BLaER1 (cell line): Measurements from ENCODE around the gene CPNE5.
"Not testable (repeated sequence)": the region's sequence is repeated elsewhere in the genome, so short reads cannot be mapped to it uniquely, and the experiment has no call there.

Experiments
- H3K27ac ChIP-seq: shearing (Covaris generic); formaldehyde crosslinking; 2 replicates; pipeline ENCODE4 v1.8.1; 2022
- H3K27me3 ChIP-seq: shearing (Covaris generic); formaldehyde crosslinking; 2 replicates; pipeline ENCODE4 v1.8.1; 2022
- H3K36me3 ChIP-seq: shearing (Covaris generic); formaldehyde crosslinking; 2 replicates; pipeline ENCODE4 v1.8.1; 2022
- H3K4me1 ChIP-seq: shearing (Covaris generic); formaldehyde crosslinking; 2 replicates; pipeline ENCODE4 v1.8.1; 2022
- H3K4me2 ChIP-seq: shearing (Covaris generic); formaldehyde crosslinking; 2 replicates; pipeline ENCODE4 v1.8.1; 2022
- H3K4me3 ChIP-seq: shearing (Covaris generic); formaldehyde crosslinking; 2 replicates; pipeline ENCODE4 v1.8.1; 2022
- H3K9ac ChIP-seq: shearing (Covaris generic); formaldehyde crosslinking; 2 replicates; pipeline ENCODE4 v1.8.1; 2022
- H3K9me3 ChIP-seq: shearing (Covaris generic); formaldehyde crosslinking; 2 replicates; pipeline ENCODE4 v1.8.1; 2022
- H4K20me1 ChIP-seq: shearing (Covaris generic); formaldehyde crosslinking; 2 replicates; pipeline ENCODE4 v1.8.1; 2022
- Cebpa-rat ChIP-seq: shearing (Covaris generic); IDR thresholded peaks from 2 replicates; pipeline ENCODE4 v1.8.1; 2022

The CPNE5 gene

DNA sequence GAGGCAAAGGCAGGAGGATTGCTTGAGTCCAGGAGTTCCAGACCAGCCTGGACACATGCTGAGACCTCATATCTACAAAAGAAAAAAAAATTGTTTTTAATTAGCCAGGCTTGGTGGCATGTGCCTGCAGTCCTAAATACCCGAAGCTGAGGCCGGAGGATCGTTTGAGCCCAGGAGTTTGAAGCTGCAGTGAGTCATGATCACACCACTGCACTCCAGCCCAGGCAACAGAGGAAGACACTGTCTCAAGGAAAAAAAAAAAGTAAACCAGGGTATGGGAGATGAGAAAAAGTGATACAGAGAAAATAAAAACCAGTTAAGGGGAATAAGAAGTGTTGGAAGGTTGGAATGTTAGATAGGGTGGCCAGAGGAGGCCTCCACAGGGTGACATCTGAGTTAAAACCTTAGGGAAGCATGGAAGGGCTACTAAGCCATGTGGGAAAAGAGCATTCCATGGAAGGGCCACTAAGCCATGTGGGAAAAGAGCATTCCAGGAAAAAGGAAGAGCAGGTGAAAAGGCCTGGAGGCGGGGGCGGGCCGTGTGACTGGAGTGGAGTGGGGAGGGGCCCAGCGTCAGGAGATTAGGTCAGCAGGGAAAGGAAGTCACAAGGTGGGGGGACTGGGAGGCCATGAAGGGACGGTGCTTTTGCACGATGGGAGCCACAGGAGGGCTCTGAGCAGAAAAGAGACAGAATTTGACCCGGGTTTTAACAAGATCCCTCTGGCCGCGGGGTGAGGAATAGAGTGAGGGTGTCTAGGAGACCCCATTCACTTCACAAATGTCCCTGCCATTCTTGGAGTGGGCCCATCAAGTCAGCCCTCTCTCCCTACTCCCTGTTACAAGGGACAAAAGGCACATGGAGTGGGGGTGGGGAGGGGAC lies 18.3 kb downstream of the CPNE5 start:
- Histone ChIP-seq H3K4me3 (no peak overlapping the region), H3K4me1 (peaks cover 43% of the 10 kb centered on the region), H3K27me3 (no peaks in the 10 kb centered on the region), H3K9ac (no peak overlapping the region), H3K4me2 (peak overlapping the region; percentile 59), H3K36me3 (no peaks in the 10 kb centered on the region), H3K9me3 (no peaks in the 10 kb centered on the region), H3K27ac (no peak overlapping the region), H4K20me1 (no peaks in the 10 kb centered on the region)
- TF ChIP-seq Cebpa-rat: no peak

- TF ChIP-seq Cebpa-rat: no peak
- no peak overlapping the region for H3K9ac ChIP-seq
- no peaks in the 10 kb centered on the region for H3K27me3 ChIP-seq
- H4K20me1 ChIP-seq: no peaks in the 10 kb centered on the region
- peaks cover 26% of the 10 kb centered on the region for H3K4me1 ChIP-seq
- no peak overlapping the region for H3K4me3 ChIP-seq
- no peaks in the 10 kb centered on the region for H3K9me3 ChIP-seq
- no peak overlapping the region for H3K4me2 ChIP-seq
- H3K36me3 ChIP-seq: no peaks in the 10 kb centered on the region
- H3K27ac ChIP-seq: no peak overlapping the region
Measured at GRCh38 chr6:36818756-36819155, 20.5 kb downstream of the CPNE5 start.

- no peak overlapping the region for H3K4me3 ChIP-seq
- peaks cover 17% of the 10 kb centered on the region for H3K4me1 ChIP-seq
- H3K27ac ChIP-seq: no peak overlapping the region
- no peaks in the 10 kb centered on the region for H3K9me3 ChIP-seq
- no peak for TF ChIP-seq Cebpa-rat
- no peaks in the 10 kb centered on the region for H3K36me3 ChIP-seq
- H3K9ac ChIP-seq: no peak overlapping the region
- no peaks in the 10 kb centered on the region for H4K20me1 ChIP-seq
- H3K27me3 ChIP-seq: no peaks in the 10 kb centered on the region
- H3K4me2 ChIP-seq: no peak overlapping the region
Measured at GRCh38 chr6:36817847-36818246, 21.4 kb downstream of the CPNE5 start.

GRCh38 chr6:36817176-36817817 lies 21.9 kb downstream of the CPNE5 start:
- Histone ChIP-seq H3K4me1 (peaks cover 11% of the 10 kb centered on the region), H4K20me1 (no peaks in the 10 kb centered on the region), H3K4me3 (no peak overlapping the region), H3K9ac (no peak overlapping the region), H3K4me2 (no peak overlapping the region), H3K27ac (no peak overlapping the region), H3K36me3 (no peaks in the 10 kb centered on the region), H3K9me3 (no peaks in the 10 kb centered on the region), H3K27me3 (no peaks in the 10 kb centered on the region)
- TF ChIP-seq Cebpa-rat: no peak

GRCh38 chr6:36815962-36816735 lies 23.1 kb downstream of the CPNE5 start:
- no peaks in the 10 kb centered on the region for H3K9me3 ChIP-seq
- H3K4me3 ChIP-seq: no peak overlapping the region
- no peak for TF ChIP-seq Cebpa-rat
- no peaks in the 10 kb centered on the region for H3K27me3 ChIP-seq
- H3K36me3 ChIP-seq: no peaks in the 10 kb centered on the region
- H3K9ac ChIP-seq: no peak overlapping the region
- no peak overlapping the region for H3K4me2 ChIP-seq
- no peaks in the 10 kb centered on the region for H4K20me1 ChIP-seq
- no peaks in the 10 kb centered on the region for H3K4me1 ChIP-seq
- no peak overlapping the region for H3K27ac ChIP-seq

DNA sequence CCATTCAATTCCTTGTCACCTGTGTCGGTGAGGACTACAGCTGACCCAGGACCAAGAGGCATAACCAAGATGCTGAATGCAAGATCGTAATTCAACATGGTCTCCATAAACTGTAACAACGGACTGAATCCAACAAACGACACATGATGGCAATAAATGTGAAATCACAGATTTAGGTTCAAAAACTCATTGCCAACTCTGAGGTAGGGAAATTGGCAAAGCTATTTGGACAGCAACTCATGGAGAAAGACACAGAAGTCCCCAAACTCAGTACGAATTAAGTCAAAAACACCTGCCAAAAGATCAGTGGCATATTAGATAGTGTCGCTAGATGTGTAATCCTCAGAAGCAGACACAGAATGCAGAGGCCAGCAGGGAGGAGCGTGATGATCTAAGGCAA lies 25.0 kb downstream of the CPNE5 start:
- Histone ChIP-seq H3K9ac (no peak overlapping the region), H3K4me1 (no peaks in the 10 kb centered on the region), H3K4me3 (no peak overlapping the region), H3K9me3 (no peaks in the 10 kb centered on the region), H3K36me3 (no peaks in the 10 kb centered on the region), H4K20me1 (no peaks in the 10 kb centered on the region), H3K27me3 (no peaks in the 10 kb centered on the region), H3K27ac (no peak overlapping the region), H3K4me2 (no peak overlapping the region)
- no peak for TF ChIP-seq Cebpa-rat

DNA sequence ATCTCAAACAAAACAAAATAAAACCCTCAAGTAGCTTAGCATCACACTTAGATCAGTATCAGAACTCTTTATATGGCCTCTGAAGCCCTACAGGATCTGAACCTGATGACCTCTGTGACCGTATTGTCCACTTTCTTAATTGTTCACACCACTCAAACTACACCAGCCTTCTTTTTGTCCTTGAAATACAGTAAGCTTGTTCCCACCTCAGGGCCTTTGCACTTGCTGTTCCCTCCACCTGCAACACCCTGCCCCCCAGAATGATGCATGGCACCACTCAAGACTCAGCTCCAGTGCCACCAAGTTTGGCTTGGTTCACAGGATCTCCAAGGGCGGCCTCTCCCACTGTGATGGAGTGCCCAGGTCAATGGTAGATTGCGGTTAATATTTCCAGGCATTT lies 25.7 kb downstream of the CPNE5 start:
- Histone ChIP-seq H3K9me3 (no peaks in the 10 kb centered on the region), H3K4me1 (no peaks in the 10 kb centered on the region), H3K4me2 (no peak overlapping the region), H4K20me1 (no peaks in the 10 kb centered on the region), H3K36me3 (no peaks in the 10 kb centered on the region), H3K4me3 (no peak overlapping the region), H3K9ac (no peak overlapping the region), H3K27me3 (no peaks in the 10 kb centered on the region), H3K27ac (no peak overlapping the region)
- no peak for TF ChIP-seq Cebpa-rat

GRCh38 chr6:36813047-36813446 lies 26.2 kb downstream of the CPNE5 start:
- H3K4me1 ChIP-seq, H4K20me1 ChIP-seq, H3K9ac ChIP-seq, H3K27me3 ChIP-seq, H3K36me3 ChIP-seq, H3K27ac ChIP-seq, H3K9me3 ChIP-seq, H3K4me2 ChIP-seq, H3K4me3 ChIP-seq: not testable (repeated sequence)

- H3K27me3 ChIP-seq: no peaks in the 10 kb centered on the region
- TF ChIP-seq Cebpa-rat: no peak
- no peak overlapping the region for H3K27ac ChIP-seq
- no peaks in the 10 kb centered on the region for H3K36me3 ChIP-seq
- no peaks in the 10 kb centered on the region for H4K20me1 ChIP-seq
- H3K4me2 ChIP-seq: no peak overlapping the region
- H3K4me1 ChIP-seq: peaks cover 8% of the 10 kb centered on the region; the same call in 1 of the 2 replicates
- H3K9ac ChIP-seq: no peak overlapping the region
- H3K9me3 ChIP-seq: no peaks in the 10 kb centered on the region
- H3K4me3 ChIP-seq: no peak overlapping the region
Measured at GRCh38 chr6:36809941-36810803, 29.1 kb downstream of the CPNE5 start.
